ENCODE results near the gene FAM114A1.

GRCh38 chr4:38871593-38871992 lies 4.0 kb downstream of the FAM114A1 start:
- TF ChIP-seq CTCF (IDR thresholded peaks at IDR 0.05; ENCODE audit: poor library complexity): no peak
- TF ChIP-seq EZH2 (IDR thresholded peaks at IDR 0.05; ENCODE audit: borderline replicate concordance): no peak
